Thyroid gland (tissue), 4 donors: ENCODE data around the gene TMEM59L.

Source experiments
- CTCF ChIP-seq, 6 experiments: fragments of 200-600 bp in 3 of 6; fragments of 450-650 bp in 3 of 6; sonication (generic) in 3 of 6; IDR thresholded peaks; one replicate each; pipeline ENCODE4 v1.5.1; 2016 to 2019; ENCODE audit warnings: antibody characterized with exemption in 6 of 6, mild to moderate bottlenecking in 2 of 6, inconsistent platforms in 1 of 6, moderate library complexity in 1 of 6
- POLR2A ChIP-seq, 2 donors: fragments of 450-650 bp; IDR thresholded peaks; one replicate each; pipeline ENCODE4 v1.6.1; 2017; ENCODE audit warnings: antibody characterized with exemption in 2 of 2, mild to moderate bottlenecking in 2 of 2, moderate library complexity in 1 of 2

GRCh38 chr19:18612772-18613588, at the start of gene TMEM59L:
- TF ChIP-seq CTCF (IDR thresholded peaks at IDR 0.05), result no peak
- no peak for TF ChIP-seq POLR2A (IDR thresholded peaks at IDR 0.05)
